HL-60 (cell line): Measurements from ENCODE around the gene ANGPTL2.

Source experiments
- DNase-seq, 2 experiments: peaks; one replicate each; pipeline ENCODE4 v3.0.0-alpha.2; 2010 to 2020; ENCODE audit warnings: low read depth in 1 of 2, low spot score in 1 of 2
- H3K27ac ChIP-seq: fragments of 250-450 bp; sonication (Bioruptor Pico); replicated peaks from 2 replicates; pipeline ENCODE4 v1.5.1; 2020; ENCODE audit warnings: mild to moderate bottlenecking, moderate library complexity
- H3K27me3 ChIP-seq: fragments of 250-450 bp; sonication (Bioruptor Pico); 2 replicates; pipeline ENCODE4 v1.5.1; 2021; ENCODE audit warnings: mild to moderate bottlenecking, moderate library complexity; ENCODE audit not compliant: insufficient read depth, poor library complexity, severe bottlenecking
- H3K4me3 ChIP-seq: replicated peaks from 2 replicates; pipeline ENCODE4 v1.5.1; 2011; ENCODE audit warnings: mild to moderate bottlenecking, control low read depth, low read length; ENCODE audit not compliant: insufficient read depth
- GABPA ChIP-seq: IDR thresholded peaks from 2 replicates; pipeline ENCODE4 v1.6.1; 2012; ENCODE audit warnings: low read depth
- POLR2AphosphoS5 ChIP-seq: IDR thresholded peaks from 2 replicates; pipeline ENCODE4 v1.6.1; 2012; ENCODE audit warnings: low read depth
- SPI1 ChIP-seq: IDR thresholded peaks from 2 replicates; pipeline ENCODE4 v1.6.1; 2012; ENCODE audit warnings: low read depth, mild to moderate bottlenecking, borderline replicate concordance
- TF ChIP-seq, protein P1 (sequence below): IDR thresholded peaks from one replicate; pipeline ENCODE4 v1.5.1; 2011; ENCODE audit warnings: low read length, control low read depth, inconsistent platforms; ENCODE audit not compliant: insufficient read depth
- TF ChIP-seq, protein P2 (sequence below): IDR thresholded peaks from 2 replicates; pipeline ENCODE4 v1.6.1; 2012; ENCODE audit warnings: low read depth; ENCODE audit not compliant: insufficient replicate concordance

Gene ANGPTL2

DNA sequence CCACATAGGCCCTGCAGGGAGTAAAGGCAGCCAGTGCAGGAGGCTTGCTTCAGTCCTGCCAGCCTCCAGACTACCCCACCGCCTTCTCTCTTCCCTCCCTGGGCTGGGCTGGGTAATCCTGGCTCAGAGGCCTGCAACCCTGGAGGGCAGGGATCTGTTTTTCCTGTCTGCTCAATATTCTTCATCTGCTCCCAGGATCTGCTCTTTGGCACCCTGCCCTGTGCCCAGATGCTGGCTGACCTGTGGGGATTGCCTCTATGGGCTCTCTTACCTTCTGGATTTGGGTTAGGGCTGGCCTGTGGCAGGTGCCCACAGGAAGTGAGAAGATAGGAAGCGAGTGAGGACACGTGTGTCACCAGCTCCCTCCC, 7.3 kb upstream of the ANGPTL2 start:
- Histone ChIP-seq H3K4me3 (no peak overlapping the region), H3K27ac (no peak overlapping the region), H3K27me3 (peaks cover 4% of the 10 kb centered on the region)
- TF ChIP-seq, protein P1, sequence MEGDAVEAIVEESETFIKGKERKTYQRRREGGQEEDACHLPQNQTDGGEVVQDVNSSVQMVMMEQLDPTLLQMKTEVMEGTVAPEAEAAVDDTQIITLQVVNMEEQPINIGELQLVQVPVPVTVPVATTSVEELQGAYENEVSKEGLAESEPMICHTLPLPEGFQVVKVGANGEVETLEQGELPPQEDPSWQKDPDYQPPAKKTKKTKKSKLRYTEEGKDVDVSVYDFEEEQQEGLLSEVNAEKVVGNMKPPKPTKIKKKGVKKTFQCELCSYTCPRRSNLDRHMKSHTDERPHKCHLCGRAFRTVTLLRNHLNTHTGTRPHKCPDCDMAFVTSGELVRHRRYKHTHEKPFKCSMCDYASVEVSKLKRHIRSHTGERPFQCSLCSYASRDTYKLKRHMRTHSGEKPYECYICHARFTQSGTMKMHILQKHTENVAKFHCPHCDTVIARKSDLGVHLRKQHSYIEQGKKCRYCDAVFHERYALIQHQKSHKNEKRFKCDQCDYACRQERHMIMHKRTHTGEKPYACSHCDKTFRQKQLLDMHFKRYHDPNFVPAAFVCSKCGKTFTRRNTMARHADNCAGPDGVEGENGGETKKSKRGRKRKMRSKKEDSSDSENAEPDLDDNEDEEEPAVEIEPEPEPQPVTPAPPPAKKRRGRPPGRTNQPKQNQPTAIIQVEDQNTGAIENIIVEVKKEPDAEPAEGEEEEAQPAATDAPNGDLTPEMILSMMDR, result no peak
- TF ChIP-seq, protein P2, sequence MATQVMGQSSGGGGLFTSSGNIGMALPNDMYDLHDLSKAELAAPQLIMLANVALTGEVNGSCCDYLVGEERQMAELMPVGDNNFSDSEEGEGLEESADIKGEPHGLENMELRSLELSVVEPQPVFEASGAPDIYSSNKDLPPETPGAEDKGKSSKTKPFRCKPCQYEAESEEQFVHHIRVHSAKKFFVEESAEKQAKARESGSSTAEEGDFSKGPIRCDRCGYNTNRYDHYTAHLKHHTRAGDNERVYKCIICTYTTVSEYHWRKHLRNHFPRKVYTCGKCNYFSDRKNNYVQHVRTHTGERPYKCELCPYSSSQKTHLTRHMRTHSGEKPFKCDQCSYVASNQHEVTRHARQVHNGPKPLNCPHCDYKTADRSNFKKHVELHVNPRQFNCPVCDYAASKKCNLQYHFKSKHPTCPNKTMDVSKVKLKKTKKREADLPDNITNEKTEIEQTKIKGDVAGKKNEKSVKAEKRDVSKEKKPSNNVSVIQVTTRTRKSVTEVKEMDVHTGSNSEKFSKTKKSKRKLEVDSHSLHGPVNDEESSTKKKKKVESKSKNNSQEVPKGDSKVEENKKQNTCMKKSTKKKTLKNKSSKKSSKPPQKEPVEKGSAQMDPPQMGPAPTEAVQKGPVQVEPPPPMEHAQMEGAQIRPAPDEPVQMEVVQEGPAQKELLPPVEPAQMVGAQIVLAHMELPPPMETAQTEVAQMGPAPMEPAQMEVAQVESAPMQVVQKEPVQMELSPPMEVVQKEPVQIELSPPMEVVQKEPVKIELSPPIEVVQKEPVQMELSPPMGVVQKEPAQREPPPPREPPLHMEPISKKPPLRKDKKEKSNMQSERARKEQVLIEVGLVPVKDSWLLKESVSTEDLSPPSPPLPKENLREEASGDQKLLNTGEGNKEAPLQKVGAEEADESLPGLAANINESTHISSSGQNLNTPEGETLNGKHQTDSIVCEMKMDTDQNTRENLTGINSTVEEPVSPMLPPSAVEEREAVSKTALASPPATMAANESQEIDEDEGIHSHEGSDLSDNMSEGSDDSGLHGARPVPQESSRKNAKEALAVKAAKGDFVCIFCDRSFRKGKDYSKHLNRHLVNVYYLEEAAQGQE, result no peak
- TF ChIP-seq POLR2AphosphoS5, result no peak
- DNase-seq, result no peak

DNA sequence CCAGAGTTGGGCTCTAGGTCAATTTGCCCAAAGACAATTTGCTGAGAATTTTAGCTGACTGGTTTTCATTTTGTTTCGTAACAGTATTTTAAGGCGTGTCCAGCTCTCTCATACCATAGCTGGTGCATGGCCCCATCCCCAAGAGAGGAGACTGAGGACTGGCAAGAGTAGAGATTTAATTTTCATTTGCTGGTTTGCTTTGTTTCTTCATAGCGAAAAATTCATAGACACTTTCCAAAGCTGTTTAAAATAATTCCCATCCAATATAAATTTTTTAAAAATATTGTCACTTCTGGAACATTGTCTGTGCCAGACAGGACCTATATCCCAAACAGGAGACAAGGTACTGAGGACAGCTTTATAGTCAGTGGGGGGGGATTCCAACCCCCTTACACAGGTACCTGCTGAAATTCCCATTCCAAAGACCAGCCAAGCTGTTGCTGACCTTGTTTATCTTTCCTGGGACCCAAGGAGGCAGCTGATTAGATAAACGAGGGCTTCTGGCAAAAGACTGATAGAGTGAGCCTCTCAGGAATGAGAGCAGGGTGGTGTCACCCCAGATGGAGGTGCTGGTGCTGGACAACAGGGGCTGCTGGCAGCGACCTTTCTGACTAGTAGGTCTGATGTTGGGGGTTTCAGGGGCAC, 6.8 kb upstream of the ANGPTL2 start:
- no peak overlapping the region for H3K4me3 ChIP-seq
- TF ChIP-seq, protein P1, result no peak
- TF ChIP-seq, protein P2, result no peak
- TF ChIP-seq GABPA (no peak), POLR2AphosphoS5 (no peak), SPI1 (no peak)
- no peak for DNase-seq
- H3K27ac ChIP-seq, result no peak overlapping the region
- H3K27me3 ChIP-seq, result peaks cover 5% of the 10 kb centered on the region

DNA sequence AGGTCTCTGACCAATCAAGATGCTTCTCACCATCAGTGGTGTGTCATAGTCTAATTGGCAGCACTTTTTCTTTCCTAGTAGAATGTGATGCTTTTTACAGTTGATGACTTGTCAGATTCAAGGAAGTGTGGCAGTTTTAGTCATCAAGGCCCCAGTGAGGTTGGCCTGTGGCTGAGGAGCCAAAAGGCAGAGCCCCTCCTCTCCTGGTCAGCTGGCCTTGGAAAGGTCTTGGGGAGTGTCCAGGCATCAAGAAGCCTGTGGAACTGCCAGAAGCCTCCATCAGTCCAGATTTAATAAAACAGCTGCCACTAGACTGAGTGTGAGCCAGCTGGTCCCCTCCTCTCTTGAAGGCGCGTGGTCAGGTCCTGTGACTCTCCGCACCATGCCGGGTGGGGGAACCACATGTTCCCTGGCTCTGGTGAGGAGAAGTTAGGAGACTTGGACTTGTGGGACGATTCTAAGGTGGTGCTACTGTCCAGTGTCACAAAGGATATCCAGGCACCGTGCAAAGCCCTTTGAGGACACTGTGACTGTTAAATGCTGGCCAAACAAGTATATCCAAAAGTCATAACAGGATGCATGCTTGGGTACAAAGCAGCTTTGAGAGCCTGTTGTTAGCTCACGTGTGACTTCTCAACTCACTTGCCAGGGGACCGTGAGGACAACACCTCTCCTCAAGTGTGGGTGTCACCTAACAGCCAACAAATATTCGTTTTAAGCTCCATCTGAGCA, 6.1 kb upstream of the ANGPTL2 start:
- H3K4me3 ChIP-seq, result no peak overlapping the region
- no peak overlapping the region for H3K27ac ChIP-seq
- TF ChIP-seq POLR2AphosphoS5 (no peak), GABPA (no peak), SPI1 (no peak)
- TF ChIP-seq, protein P2, result no peak
- TF ChIP-seq, protein P1, result no peak

More for the DNA sequence above, 6.1 kb upstream of the ANGPTL2 start:
- H3K27me3 ChIP-seq, result peaks cover 5% of the 10 kb centered on the region
- DNase-seq, result no peak
